ENCODE data around the gene DDX1. TPM values are rescaled to one million over a fixed set of nuclear protein-coding genes. Genes with fewer than 3 reads are reported as not detected.

The DDX1 gene
- total RNA-seq, 4 donors from 2014 or later, result 50.3 to 109 (median 75.2) TPM

DNA sequence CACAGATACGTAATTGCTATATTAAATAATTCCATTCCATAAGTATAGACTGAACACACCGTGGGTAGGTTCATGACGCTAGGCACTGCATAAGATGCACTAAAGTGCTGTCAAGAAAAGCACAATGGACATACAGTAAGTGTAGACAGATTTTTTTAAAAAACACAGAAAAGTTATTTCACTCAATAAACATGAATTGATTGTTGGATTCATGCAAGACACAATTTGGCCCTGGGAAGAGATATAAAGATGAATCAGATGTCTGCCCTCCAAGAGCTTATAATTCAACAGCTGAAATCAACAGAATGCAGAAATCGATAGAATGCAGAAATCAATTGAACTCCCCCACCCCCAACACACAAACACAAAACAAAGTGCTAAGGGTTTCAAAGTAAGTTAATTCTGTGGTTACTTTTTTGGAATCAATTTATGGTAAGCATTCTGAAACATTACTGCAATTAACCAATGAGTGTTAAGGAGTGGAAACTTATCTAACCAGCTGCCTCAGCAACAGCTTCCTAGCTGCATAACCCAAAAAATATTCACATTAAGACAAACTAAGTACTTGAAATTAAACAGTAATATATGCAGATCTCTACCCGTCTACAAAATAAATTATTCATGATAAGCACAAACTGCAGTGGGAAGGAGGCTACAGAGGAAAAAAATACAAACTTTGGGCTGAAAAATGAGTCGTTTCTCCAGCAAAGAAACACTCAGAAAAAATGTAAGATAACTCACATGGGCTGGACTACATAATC lies 32.1 kb upstream of the DDX1 start:
- TF ChIP-seq, protein P1, sequence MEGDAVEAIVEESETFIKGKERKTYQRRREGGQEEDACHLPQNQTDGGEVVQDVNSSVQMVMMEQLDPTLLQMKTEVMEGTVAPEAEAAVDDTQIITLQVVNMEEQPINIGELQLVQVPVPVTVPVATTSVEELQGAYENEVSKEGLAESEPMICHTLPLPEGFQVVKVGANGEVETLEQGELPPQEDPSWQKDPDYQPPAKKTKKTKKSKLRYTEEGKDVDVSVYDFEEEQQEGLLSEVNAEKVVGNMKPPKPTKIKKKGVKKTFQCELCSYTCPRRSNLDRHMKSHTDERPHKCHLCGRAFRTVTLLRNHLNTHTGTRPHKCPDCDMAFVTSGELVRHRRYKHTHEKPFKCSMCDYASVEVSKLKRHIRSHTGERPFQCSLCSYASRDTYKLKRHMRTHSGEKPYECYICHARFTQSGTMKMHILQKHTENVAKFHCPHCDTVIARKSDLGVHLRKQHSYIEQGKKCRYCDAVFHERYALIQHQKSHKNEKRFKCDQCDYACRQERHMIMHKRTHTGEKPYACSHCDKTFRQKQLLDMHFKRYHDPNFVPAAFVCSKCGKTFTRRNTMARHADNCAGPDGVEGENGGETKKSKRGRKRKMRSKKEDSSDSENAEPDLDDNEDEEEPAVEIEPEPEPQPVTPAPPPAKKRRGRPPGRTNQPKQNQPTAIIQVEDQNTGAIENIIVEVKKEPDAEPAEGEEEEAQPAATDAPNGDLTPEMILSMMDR (IDR thresholded peaks at IDR 0.05; ENCODE audit: low read depth), result no peak

DNA sequence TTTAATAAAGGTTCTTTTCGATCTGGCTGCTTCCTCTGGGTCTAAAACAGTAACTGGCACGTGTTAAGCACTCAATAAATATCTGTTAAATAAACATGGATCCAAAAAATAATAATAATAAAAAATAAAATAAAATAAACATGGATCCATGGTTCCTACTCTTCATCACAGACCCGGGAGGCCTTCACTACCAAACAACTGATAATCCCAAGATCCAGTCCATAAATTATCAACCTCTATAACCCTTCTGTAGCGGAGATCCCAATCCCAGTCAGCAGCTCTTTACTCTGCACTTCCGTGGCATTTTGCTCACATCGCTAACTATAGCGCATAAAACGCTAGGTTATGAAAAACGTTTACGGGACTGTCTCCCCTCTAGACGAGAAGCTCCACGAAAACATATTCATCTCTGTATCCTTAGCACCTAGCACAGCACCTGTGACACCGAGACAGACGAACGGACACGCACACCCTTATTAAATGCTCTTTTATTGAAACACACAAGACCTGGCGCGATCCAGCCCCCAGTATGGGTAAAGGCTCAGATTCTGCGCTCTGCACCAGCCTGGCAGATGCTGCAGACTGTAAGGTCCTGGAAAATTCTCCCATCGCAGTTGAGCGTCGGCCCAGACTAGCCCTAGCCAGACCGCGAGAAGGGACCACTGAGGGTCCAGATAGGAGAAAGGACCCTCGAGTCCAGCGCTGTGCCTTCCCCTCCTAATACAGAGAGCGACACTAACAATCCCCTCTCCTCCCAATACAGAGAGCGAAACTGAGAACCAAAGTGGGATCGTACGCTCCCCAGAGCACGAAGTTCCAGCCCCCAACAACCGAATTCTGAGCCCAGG lies 31.3 kb upstream of the DDX1 start:
- TF ChIP-seq, protein P1 (IDR thresholded peaks at IDR 0.05; ENCODE audit: low read depth), result no peak

GRCh38 chr2:15560988-15561573 lies 30.6 kb upstream of the DDX1 start, which contains the start of gene NBAS:
Gene NBAS (minus strand): TSS chr2:15561334. CDS start chr2:15561304, 30 bp downstream.
- TF ChIP-seq, protein P1 (IDR thresholded peaks at IDR 0.05; ENCODE audit: low read depth), result no peak

- TF ChIP-seq, protein P1 (IDR thresholded peaks at IDR 0.05; ENCODE audit: low read depth), result no peak
Measured at GRCh38 chr2:15561574-15562344, 29.9 kb upstream of the DDX1 start.

- TF ChIP-seq, protein P1 (IDR thresholded peaks at IDR 0.05; ENCODE audit: low read depth), result no peak
Measured at GRCh38 chr2:15562354-15563031, 29.2 kb upstream of the DDX1 start.

- TF ChIP-seq, protein P1 (IDR thresholded peaks at IDR 0.05; ENCODE audit: low read depth), result no peak
Measured at GRCh38 chr2:15563227-15564100, 28.2 kb upstream of the DDX1 start.

All from subcutaneous adipose tissue (tissue), 4 donors.